HG03354 (cell line): ENCODE data around the gene KDM7A.

Experiments
- ATAC-seq: cut with Tn5 transposase; IDR thresholded peaks from one replicate; pipeline ENCODE4 v1.9.1; 2021; ENCODE audit warnings: mild to moderate bottlenecking; ENCODE audit not compliant: unreplicated experiment, poor library complexity, severe bottlenecking

KDM7A gene

GRCh38 chr7:140176811-140177702, at the start of gene KDM7A:
Gene KDM7A, minus strand, starts transcription at chr7:140176983. Its CDS starts 46 bp downstream, at chr7:140176937.
- peak; percentile 74 for ATAC-seq

- no peak for ATAC-seq
Measured at GRCh38 chr7:140225562-140226249, 48.9 kb upstream of the KDM7A start.

GRCh38 chr7:140223515-140224221, 46.9 kb upstream of the KDM7A start:
- no peak for ATAC-seq

- no peak for ATAC-seq
Measured at GRCh38 chr7:140222814-140223213, 46.0 kb upstream of the KDM7A start.

- ATAC-seq, result no peak
Measured at GRCh38 chr7:140219672-140220524, 43.1 kb upstream of the KDM7A start.

- ATAC-seq, result no peak
Measured at GRCh38 chr7:140218656-140219055, 41.9 kb upstream of the KDM7A start.

- ATAC-seq, result no peak
Measured at GRCh38 chr7:140217750-140218501, 41.1 kb upstream of the KDM7A start.

- no peak for ATAC-seq
Measured at GRCh38 chr7:140215281-140215680, 38.5 kb upstream of the KDM7A start.

- no peak for ATAC-seq
Measured at GRCh38 chr7:140214075-140214684, 37.4 kb upstream of the KDM7A start.

GRCh38 chr7:140213684-140214074, 36.9 kb upstream of the KDM7A start:
- no peak for ATAC-seq

GRCh38 chr7:140212100-140212881, 35.5 kb upstream of the KDM7A start:
- peak; percentile 54 for ATAC-seq

GRCh38 chr7:140211698-140212097, 34.9 kb upstream of the KDM7A start:
- no peak for ATAC-seq

GRCh38 chr7:140209866-140210609, 33.3 kb upstream of the KDM7A start:
- ATAC-seq, result peak; percentile 95

GRCh38 chr7:140206616-140207389, 30.0 kb upstream of the KDM7A start:
- no peak for ATAC-seq

- ATAC-seq, result no peak
Measured at GRCh38 chr7:140205600-140205999, 28.8 kb upstream of the KDM7A start.

- no peak for ATAC-seq
Measured at GRCh38 chr7:140203556-140203955, 26.8 kb upstream of the KDM7A start.
